Hepatocyte (in vitro differentiated cells): Measurements from ENCODE around the gene PAPPA2. TPM values are rescaled to one million over a fixed set of nuclear protein-coding genes. Genes with fewer than 3 reads are reported as not detected.

Source experiments
- DNase-seq: peaks from one replicate; pipeline ENCODE4 v3.0.0-alpha.2; 2016; ENCODE audit warnings: low spot score
- H2AFZ ChIP-seq: fragments of 200-600 bp; sonication (generic); 2 replicates; pipeline ENCODE4 v1.6.0; 2016; ENCODE audit warnings: antibody characterized with exemption, mild to moderate bottlenecking
- H3K27ac ChIP-seq: fragments of 200-600 bp; sonication (generic); 2 replicates; pipeline ENCODE4 v1.5.1; 2016; ENCODE audit warnings: mild to moderate bottlenecking
- H3K27me3 ChIP-seq: fragments of 200-600 bp; sonication (generic); 2 replicates; pipeline ENCODE4 v1.6.1; 2016
- H3K36me3 ChIP-seq: fragments of 200-600 bp; sonication (generic); replicated peaks from 2 replicates; pipeline ENCODE4 v1.5.1; 2016; ENCODE audit warnings: low read depth; ENCODE audit not compliant: insufficient read depth
- H3K4me1 ChIP-seq: fragments of 200-600 bp; sonication (generic); 2 replicates; pipeline ENCODE4 v1.5.1; 2016; ENCODE audit warnings: mild to moderate bottlenecking, moderate library complexity; ENCODE audit not compliant: insufficient read depth
- H3K4me2 ChIP-seq: fragments of 200-600 bp; sonication (generic); 2 replicates; pipeline ENCODE4 v1.6.0; 2016
- H3K4me3 ChIP-seq: fragments of 200-600 bp; sonication (generic); 2 replicates; pipeline ENCODE4 v1.5.1; 2016; ENCODE audit warnings: mild to moderate bottlenecking
- H3K79me2 ChIP-seq: fragments of 200-600 bp; sonication (generic); 2 replicates; pipeline ENCODE4 v1.6.0; 2017; ENCODE audit warnings: mild to moderate bottlenecking
- H3K9me2 ChIP-seq: fragments of 200-600 bp; sonication (generic); replicated peaks from 2 replicates; pipeline ENCODE4 v1.6.0; 2017; ENCODE audit warnings: mild to moderate bottlenecking; ENCODE audit not compliant: insufficient read depth
- H3K9me3 ChIP-seq: fragments of 200-600 bp; sonication (generic); 2 replicates; pipeline ENCODE4 v1.5.1; 2016; ENCODE audit warnings: low read depth, mild to moderate bottlenecking
- H4K20me1 ChIP-seq: fragments of 200-600 bp; sonication (generic); 2 replicates; pipeline ENCODE4 v1.6.0; 2016; ENCODE audit warnings: mild to moderate bottlenecking; ENCODE audit not compliant: insufficient read depth, poor library complexity, severe bottlenecking
- CTCF ChIP-seq: fragments of 200-600 bp; sonication (generic); IDR thresholded peaks from 2 replicates; pipeline ENCODE4 v1.5.1; 2016; ENCODE audit warnings: antibody characterized with exemption, mild to moderate bottlenecking; ENCODE audit not compliant: poor library complexity
- EZH2 ChIP-seq: fragments of 200-600 bp; sonication (generic); IDR thresholded peaks from 2 replicates; pipeline ENCODE4 v1.6.1; 2016; ENCODE audit warnings: antibody characterized with exemption, mild to moderate bottlenecking, borderline replicate concordance
- EZH2phosphoT487 ChIP-seq: fragments of 200-600 bp; sonication (generic); IDR thresholded peaks from one replicate; pipeline ENCODE4 v1.6.1; 2018; ENCODE audit warnings: antibody characterized with exemption, mild to moderate bottlenecking, low read depth, moderate library complexity; ENCODE audit not compliant: unreplicated experiment, severe bottlenecking
- WGBS: methylation state at CpG from one replicate; pipeline ENCODE4 v1.1.6; 2016; ENCODE audit warnings: low lambda C conversion rate; ENCODE audit errors: missing lambda C conversion rate; 5-methylcytosine and 5-hydroxymethylcytosine counted together
- polyA plus RNA-seq: library from polyadenylated mRNA; unstranded; fragments of >200 nt; fragmentation: Nextera tagmentation; extraction: Ambion mirVana; gene quantifications from 2 replicates; pipeline ENCODE4 v1.2.1, GENCODE V29; 2016
- total RNA-seq: library from RNA; depleted of rRNA; stranded (reverse); fragments of >200 nt; gene quantifications from 2 replicates; pipeline ENCODE4 v1.2.3, GENCODE V29; 2014

The PAPPA2 gene
- total and polyA plus RNA-seq, 2 experiments from 2014 or later: 1.9 to 2.6 TPM

DNA sequence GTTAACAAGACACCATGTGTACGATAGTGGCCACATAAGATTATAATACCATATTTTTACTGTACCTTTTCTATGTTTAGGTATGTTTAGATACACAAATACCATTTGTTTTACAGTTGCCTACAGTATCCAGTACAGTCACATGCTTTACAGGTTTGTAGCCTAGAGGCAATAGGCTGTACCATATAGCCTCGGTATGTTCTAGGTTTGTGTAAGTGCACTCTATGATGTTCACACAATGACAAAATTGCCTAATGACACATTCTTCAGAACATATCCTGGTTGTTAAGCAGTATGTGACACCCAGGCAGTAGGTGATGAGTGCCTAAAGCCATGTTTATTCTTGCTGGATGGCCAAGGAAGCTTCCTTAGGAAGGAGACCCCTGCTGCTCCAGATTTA lies 111.8 kb downstream of the PAPPA2 start:
- Histone ChIP-seq H3K27ac (no peak overlapping the region), H3K79me2 (no peaks in the 10 kb centered on the region), H3K9me3 (no peaks in the 10 kb centered on the region), H3K9me2 (no peaks in the 10 kb centered on the region), H2AFZ (no peak overlapping the region), H3K4me3 (no peak overlapping the region), H3K36me3 (no peaks in the 10 kb centered on the region), H3K4me2 (no peak overlapping the region), H3K27me3 (no peaks in the 10 kb centered on the region), H3K4me1 (no peaks in the 10 kb centered on the region), H4K20me1 (no peaks in the 10 kb centered on the region)
- 87% methylated on average over 2 of the region's 2 CpGs for WGBS
- TF ChIP-seq CTCF (no peak), EZH2phosphoT487 (no peak), EZH2 (no peak)
- DNase-seq: no peak

GRCh38 chr1:176575991-176576390 lies 113.0 kb downstream of the PAPPA2 start:
- no peaks in the 10 kb centered on the region for H4K20me1 ChIP-seq
- DNase-seq: no peak
- no peak overlapping the region for H3K4me3 ChIP-seq
- no peak overlapping the region for H3K4me2 ChIP-seq
- no peaks in the 10 kb centered on the region for H3K9me2 ChIP-seq
- no peaks in the 10 kb centered on the region for H3K79me2 ChIP-seq
- no peak overlapping the region for H2AFZ ChIP-seq
- H3K36me3 ChIP-seq: no peaks in the 10 kb centered on the region
- no peaks in the 10 kb centered on the region for H3K9me3 ChIP-seq
- no peaks in the 10 kb centered on the region for H3K27me3 ChIP-seq
- no peak overlapping the region for H3K27ac ChIP-seq
- TF ChIP-seq CTCF: no peak
- 86% methylated on average over 1 of the region's 1 CpG for WGBS
- H3K4me1 ChIP-seq: no peaks in the 10 kb centered on the region

DNA sequence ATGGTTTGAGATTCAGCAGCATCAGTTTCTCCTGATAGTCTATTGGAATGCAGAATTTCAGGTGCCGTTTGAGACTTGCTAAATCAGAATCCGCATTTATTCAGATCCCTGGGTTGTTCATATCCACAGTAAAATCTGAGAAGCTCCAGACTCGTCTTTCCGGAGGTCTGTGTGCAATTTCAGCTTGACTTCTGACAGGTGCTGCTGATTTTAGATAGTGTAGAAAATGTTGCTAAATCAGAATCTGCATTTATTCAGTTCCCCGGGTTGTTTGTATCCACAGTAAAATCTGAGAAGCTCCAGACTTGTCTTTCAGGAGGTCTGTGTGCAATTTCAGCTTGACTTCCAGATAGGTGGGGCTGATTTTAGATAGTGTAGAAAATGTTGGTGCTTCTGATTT lies 113.7 kb downstream of the PAPPA2 start:
- Histone ChIP-seq H3K27me3 (no peaks in the 10 kb centered on the region), H2AFZ (no peak overlapping the region), H3K9me2 (no peaks in the 10 kb centered on the region), H3K4me1 (no peaks in the 10 kb centered on the region), H3K27ac (no peak overlapping the region), H3K4me2 (no peak overlapping the region), H4K20me1 (no peaks in the 10 kb centered on the region), H3K4me3 (no peak overlapping the region), H3K79me2 (no peaks in the 10 kb centered on the region), H3K9me3 (no peaks in the 10 kb centered on the region), H3K36me3 (no peaks in the 10 kb centered on the region)
- 60% methylated on average over 5 of the region's 5 CpGs for WGBS
- TF ChIP-seq EZH2phosphoT487 (no peak), EZH2 (no peak), CTCF (no peak)
- DNase-seq: no peak

DNA sequence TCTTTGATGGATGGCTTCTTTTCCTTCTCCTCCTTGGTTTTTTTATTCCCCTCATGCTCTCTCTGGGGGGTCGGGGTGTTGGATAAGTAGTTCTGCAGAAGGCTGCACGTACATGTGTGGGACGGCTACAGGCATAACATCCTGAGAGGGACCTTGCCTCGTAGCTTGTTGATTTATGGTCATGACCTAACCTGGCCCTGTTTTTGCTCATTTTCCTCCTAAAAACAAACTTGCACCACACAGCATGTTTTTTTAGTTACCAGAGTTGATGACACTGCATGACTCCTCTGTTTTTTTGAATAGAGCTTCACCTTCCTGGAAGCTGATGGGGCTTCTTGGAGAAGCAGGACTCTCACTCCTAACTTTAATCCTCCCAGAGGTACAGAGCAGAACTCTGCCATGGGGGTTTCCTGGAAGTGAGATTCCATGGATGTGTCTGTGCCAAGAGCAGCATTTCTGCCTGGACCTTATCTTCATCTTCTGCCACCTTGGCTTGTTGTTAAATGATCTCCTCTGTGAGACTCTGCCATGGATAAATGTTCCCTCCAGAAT lies 114.7 kb downstream of the PAPPA2 start:
- Histone ChIP-seq H3K9me2 (no peaks in the 10 kb centered on the region), H3K27ac (no peak overlapping the region), H3K9me3 (no peaks in the 10 kb centered on the region), H4K20me1 (no peaks in the 10 kb centered on the region), H3K79me2 (no peaks in the 10 kb centered on the region), H3K4me2 (no peak overlapping the region), H3K4me3 (no peak overlapping the region), H3K36me3 (no peaks in the 10 kb centered on the region), H2AFZ (no peak overlapping the region), H3K4me1 (no peaks in the 10 kb centered on the region), H3K27me3 (no peaks in the 10 kb centered on the region)
- 45% methylated on average over 4 of the region's 4 CpGs for WGBS
- TF ChIP-seq EZH2: no peak
- TF ChIP-seq CTCF: no peak
- DNase-seq: no peak
